Body of pancreas (tissue), 4 donors: ENCODE data around the gene PRDM2.

Source experiments
- POLR2A ChIP-seq, 3 donors: fragments of 450-650 bp; IDR thresholded peaks; one replicate each; pipeline ENCODE4 v1.6.1; 2016; ENCODE audit warnings: antibody characterized with exemption in 3 of 3, mild to moderate bottlenecking in 2 of 3
- TF ChIP-seq, protein P1 (sequence below), 7 experiments: fragments of 450-650 bp in 4 of 7; fragments of 200-600 bp in 3 of 7; sonication (generic) in 3 of 7; IDR thresholded peaks; one replicate each; pipeline ENCODE4 v1.5.1; 2016 to 2019; ENCODE audit warnings: antibody characterized with exemption in 7 of 7

DNA sequence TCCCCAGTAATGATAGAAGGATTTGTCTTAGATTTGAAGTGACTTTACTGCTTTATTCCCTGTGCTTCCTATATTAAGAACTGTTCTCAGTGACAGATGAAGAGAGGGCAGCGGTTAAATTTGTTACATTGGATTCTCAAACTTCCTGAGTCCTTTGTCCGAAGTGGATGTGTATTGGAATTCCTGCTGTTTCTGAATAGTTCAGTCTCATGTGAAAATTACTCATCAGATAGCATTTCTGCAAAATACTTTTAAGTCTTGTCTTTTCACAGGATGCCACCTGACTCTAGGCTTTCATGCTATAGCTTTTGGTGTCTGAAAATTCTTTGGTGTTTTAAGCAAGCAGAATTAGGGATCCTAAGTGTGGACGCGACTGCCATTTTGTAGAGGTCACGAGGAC, 83.6 kb downstream of the PRDM2 start:
- TF ChIP-seq POLR2A (IDR thresholded peaks at IDR 0.05) = no peak
- TF ChIP-seq, protein P1, sequence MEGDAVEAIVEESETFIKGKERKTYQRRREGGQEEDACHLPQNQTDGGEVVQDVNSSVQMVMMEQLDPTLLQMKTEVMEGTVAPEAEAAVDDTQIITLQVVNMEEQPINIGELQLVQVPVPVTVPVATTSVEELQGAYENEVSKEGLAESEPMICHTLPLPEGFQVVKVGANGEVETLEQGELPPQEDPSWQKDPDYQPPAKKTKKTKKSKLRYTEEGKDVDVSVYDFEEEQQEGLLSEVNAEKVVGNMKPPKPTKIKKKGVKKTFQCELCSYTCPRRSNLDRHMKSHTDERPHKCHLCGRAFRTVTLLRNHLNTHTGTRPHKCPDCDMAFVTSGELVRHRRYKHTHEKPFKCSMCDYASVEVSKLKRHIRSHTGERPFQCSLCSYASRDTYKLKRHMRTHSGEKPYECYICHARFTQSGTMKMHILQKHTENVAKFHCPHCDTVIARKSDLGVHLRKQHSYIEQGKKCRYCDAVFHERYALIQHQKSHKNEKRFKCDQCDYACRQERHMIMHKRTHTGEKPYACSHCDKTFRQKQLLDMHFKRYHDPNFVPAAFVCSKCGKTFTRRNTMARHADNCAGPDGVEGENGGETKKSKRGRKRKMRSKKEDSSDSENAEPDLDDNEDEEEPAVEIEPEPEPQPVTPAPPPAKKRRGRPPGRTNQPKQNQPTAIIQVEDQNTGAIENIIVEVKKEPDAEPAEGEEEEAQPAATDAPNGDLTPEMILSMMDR (IDR thresholded peaks at IDR 0.05) = no peak
